BE2C (cell line): ENCODE measurements around the gene INPP4B.

Source experiments
- DNase-seq: peaks from one replicate; pipeline ENCODE4 v3.0.0-alpha.2; 2020
- H3K27me3 ChIP-seq: fragments of 250-450 bp; sonication (Bioruptor Pico); 2 replicates; pipeline ENCODE4 v1.5.1; 2020; ENCODE audit warnings: mild to moderate bottlenecking
- H3K36me3 ChIP-seq: fragments of 250-450 bp; sonication (Bioruptor Pico); 2 replicates; pipeline ENCODE4 v1.5.1; 2020; ENCODE audit warnings: mild to moderate bottlenecking
- H3K4me1 ChIP-seq: fragments of 250-450 bp; sonication (Bioruptor Pico); 2 replicates; pipeline ENCODE4 v1.5.1; 2020
- H3K4me3 ChIP-seq: 2 replicates; pipeline ENCODE4 v1.5.1; 2011; ENCODE audit warnings: low read depth, low read length
- H3K9me3 ChIP-seq: fragments of 250-450 bp; sonication (Bioruptor Pico); 2 replicates; pipeline ENCODE4 v1.5.1; 2020
- CTCF ChIP-seq: IDR thresholded peaks from 2 replicates; pipeline ENCODE4 v1.5.1; 2012; ENCODE audit warnings: mild to moderate bottlenecking, low read depth, low read length

Gene INPP4B

GRCh38 chr4:142565771-142566170 lies 280.3 kb downstream of the INPP4B start:
- no peak overlapping the region for H3K4me3 ChIP-seq
- H3K36me3 ChIP-seq, result no peaks in the 10 kb centered on the region
- no peaks in the 10 kb centered on the region for H3K9me3 ChIP-seq
- TF ChIP-seq CTCF, result no peak
- H3K27me3 ChIP-seq, result no peaks in the 10 kb centered on the region
- no peak for DNase-seq
- H3K4me1 ChIP-seq, result no peaks in the 10 kb centered on the region; the same call in 1 of the 2 replicates

- TF ChIP-seq CTCF, result no peak
- DNase-seq, result no peak
Measured at GRCh38 chr4:142563682-142564291, 282.3 kb downstream of the INPP4B start.

GRCh38 chr4:142559986-142560385 lies 286.1 kb downstream of the INPP4B start:
- H3K27me3 ChIP-seq, result no peaks in the 10 kb centered on the region
- H3K36me3 ChIP-seq, result no peaks in the 10 kb centered on the region
- no peak for DNase-seq
- TF ChIP-seq CTCF, result no peak
- no peaks in the 10 kb centered on the region for H3K9me3 ChIP-seq
- H3K4me3 ChIP-seq, result no peak overlapping the region
- no peaks in the 10 kb centered on the region for H3K4me1 ChIP-seq

More at GRCh38 chr4:142563682-142564291, 282.3 kb downstream of the INPP4B start:
- no peak overlapping the region for H3K4me3 ChIP-seq
- H3K36me3 ChIP-seq, result no peaks in the 10 kb centered on the region
- H3K4me1 ChIP-seq, result no peaks in the 10 kb centered on the region; the same call in 1 of the 2 replicates
- no peaks in the 10 kb centered on the region for H3K9me3 ChIP-seq
- H3K27me3 ChIP-seq, result no peaks in the 10 kb centered on the region

- no peak for DNase-seq
- H3K4me1 ChIP-seq, result no peaks in the 10 kb centered on the region
- no peaks in the 10 kb centered on the region for H3K36me3 ChIP-seq
- TF ChIP-seq CTCF, result no peak
- no peak overlapping the region for H3K4me3 ChIP-seq
- no peaks in the 10 kb centered on the region for H3K9me3 ChIP-seq
- H3K27me3 ChIP-seq, result no peaks in the 10 kb centered on the region
Measured at GRCh38 chr4:142558851-142559250, 287.2 kb downstream of the INPP4B start.

GRCh38 chr4:142557239-142557801 lies 288.8 kb downstream of the INPP4B start:
- no peaks in the 10 kb centered on the region for H3K27me3 ChIP-seq
- H3K9me3 ChIP-seq, result no peaks in the 10 kb centered on the region
- DNase-seq, result no peak
- H3K4me1 ChIP-seq, result no peaks in the 10 kb centered on the region
- H3K4me3 ChIP-seq, result no peak overlapping the region
- H3K36me3 ChIP-seq, result no peaks in the 10 kb centered on the region
- TF ChIP-seq CTCF, result no peak

GRCh38 chr4:142556570-142557238 lies 289.4 kb downstream of the INPP4B start:
- no peak for TF ChIP-seq CTCF
- no peak overlapping the region for H3K4me3 ChIP-seq
- H3K27me3 ChIP-seq, result no peaks in the 10 kb centered on the region
- no peaks in the 10 kb centered on the region for H3K9me3 ChIP-seq
- DNase-seq, result no peak
- H3K4me1 ChIP-seq, result peaks cover 1% of the 10 kb centered on the region
- H3K36me3 ChIP-seq, result no peaks in the 10 kb centered on the region
